ENCODE data around the gene IFT27.

- TF ChIP-seq CTCF (conservative IDR thresholded peaks at IDR 0.05 in 1 of 2, IDR thresholded peaks at IDR 0.05 in 1 of 2; ENCODE audit: low read depth in 1 of 2, low read length in 2 of 2) (no peak), EZH2 (IDR thresholded peaks at IDR 0.05; ENCODE audit: low read length, missing control alignments) (no peak)
These were observed 14.2 kb downstream of the IFT27 start for GRCh38 chr22:36761553-36762240.
